WERI-Rb-1 (cell line): ENCODE data around the gene SLC48A1.

Experiments used
- DNase-seq: peaks from one replicate; pipeline ENCODE4 v3.0.0-alpha.2; 2020
- H3K27ac ChIP-seq: fragments of 250-450 bp; sonication (Bioruptor Pico); 2 replicates; pipeline ENCODE4 v1.5.1; 2020; ENCODE audit warnings: mild to moderate bottlenecking, moderate library complexity
- H3K27me3 ChIP-seq: fragments of 250-450 bp; sonication (Bioruptor Pico); 2 replicates; pipeline ENCODE4 v1.5.1; 2021; ENCODE audit warnings: mild to moderate bottlenecking, low read depth, moderate library complexity; ENCODE audit not compliant: insufficient read depth, severe bottlenecking
- H3K36me3 ChIP-seq: fragments of 250-450 bp; sonication (Bioruptor Pico); 2 replicates; pipeline ENCODE4 v1.5.1; 2020; ENCODE audit warnings: mild to moderate bottlenecking, moderate library complexity
- H3K4me3 ChIP-seq: 2 replicates; pipeline ENCODE4 v1.5.1; 2011; ENCODE audit warnings: low read depth, mild to moderate bottlenecking, control low read depth, low read length
- H3K9me3 ChIP-seq: fragments of 250-450 bp; sonication (Bioruptor Pico); 2 replicates; pipeline ENCODE4 v1.5.1; 2021; ENCODE audit warnings: mild to moderate bottlenecking, moderate library complexity; ENCODE audit not compliant: severe bottlenecking
- CTCF ChIP-seq: IDR thresholded peaks from 2 replicates; pipeline ENCODE4 v1.5.1; 2011; ENCODE audit warnings: low read depth, mild to moderate bottlenecking, control low read depth, inconsistent platforms, low read length

The SLC48A1 gene

GRCh38 chr12:47824198-47824597 lies 51.2 kb downstream of the SLC48A1 start:
- no peaks in the 10 kb centered on the region for H3K27me3 ChIP-seq
- no peaks in the 10 kb centered on the region for H3K9me3 ChIP-seq
- no peak for DNase-seq
- no peak overlapping the region for H3K4me3 ChIP-seq
- no peaks in the 10 kb centered on the region for H3K36me3 ChIP-seq
- no peak overlapping the region for H3K27ac ChIP-seq
- no peak for TF ChIP-seq CTCF

GRCh38 chr12:47824635-47825034 lies 51.6 kb downstream of the SLC48A1 start:
- no peak overlapping the region for H3K4me3 ChIP-seq
- no peaks in the 10 kb centered on the region for H3K27me3 ChIP-seq
- no peak for DNase-seq
- H3K9me3 ChIP-seq = no peaks in the 10 kb centered on the region
- H3K27ac ChIP-seq = no peak overlapping the region
- TF ChIP-seq CTCF = no peak
- H3K36me3 ChIP-seq = no peaks in the 10 kb centered on the region

GRCh38 chr12:47825173-47825639 lies 52.2 kb downstream of the SLC48A1 start:
- TF ChIP-seq CTCF = no peak
- H3K9me3 ChIP-seq = no peaks in the 10 kb centered on the region
- H3K4me3 ChIP-seq = no peak overlapping the region
- no peaks in the 10 kb centered on the region for H3K27me3 ChIP-seq
- H3K27ac ChIP-seq = no peak overlapping the region
- no peak for DNase-seq
- no peaks in the 10 kb centered on the region for H3K36me3 ChIP-seq

- Histone ChIP-seq H3K9me3 (no peaks in the 10 kb centered on the region), H3K36me3 (no peaks in the 10 kb centered on the region), H3K27ac (no peak overlapping the region), H3K27me3 (no peaks in the 10 kb centered on the region), H3K4me3 (no peak overlapping the region)
- DNase-seq = no peak
- no peak for TF ChIP-seq CTCF
Measured at GRCh38 chr12:47828008-47828975, 55.3 kb downstream of the SLC48A1 start.

- no peak for TF ChIP-seq CTCF
- Histone ChIP-seq H3K27ac (no peak overlapping the region), H3K4me3 (no peak overlapping the region), H3K36me3 (no peaks in the 10 kb centered on the region), H3K9me3 (no peaks in the 10 kb centered on the region), H3K27me3 (no peaks in the 10 kb centered on the region)
- DNase-seq = no peak
Measured at GRCh38 chr12:47828976-47829482, 56.0 kb downstream of the SLC48A1 start.
